Mammary epithelial cell (primary cell): ENCODE data around the gene CPAMD8.

Experiments used
- EZH2 ChIP-seq: IDR thresholded peaks from 2 replicates; pipeline ENCODE4 v1.6.1; 2012; ENCODE audit warnings: low read length, inconsistent platforms, borderline replicate concordance
- TF ChIP-seq, protein P1 (sequence below), 2 donors: IDR thresholded peaks in 1 of 2; conservative IDR thresholded peaks in 1 of 2; 2 replicates each; pipeline ENCODE4 v1.5.1; 2011 to 2012; ENCODE audit warnings: inconsistent platforms in 2 of 2, low read length in 2 of 2, mild to moderate bottlenecking in 2 of 2, control low read depth in 1 of 2, low read depth in 1 of 2; ENCODE audit not compliant: insufficient read depth in 1 of 2; ENCODE audit errors: extremely low read depth in 1 of 2

DNA sequence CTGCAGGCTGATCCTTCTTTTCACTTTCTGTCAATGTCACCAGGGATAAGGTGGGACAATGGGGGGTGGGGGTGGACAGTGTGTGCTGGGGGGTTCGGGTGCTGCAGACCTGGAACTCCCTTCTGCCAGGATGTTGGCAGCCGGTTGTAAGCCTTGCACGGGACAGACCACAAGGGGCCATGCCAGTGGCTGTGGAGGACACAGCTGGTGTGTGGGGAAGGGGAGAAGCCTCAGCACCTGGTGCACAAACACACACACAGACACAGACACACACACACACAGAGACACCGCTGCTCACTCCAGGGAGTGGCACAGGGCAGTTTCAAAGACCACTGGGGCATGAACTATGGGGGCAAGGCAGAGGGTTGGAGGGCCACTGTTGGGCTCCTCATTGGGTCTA is 134.2 kb downstream of the CPAMD8 start:
- TF ChIP-seq EZH2, result no peak
- TF ChIP-seq, protein P1, sequence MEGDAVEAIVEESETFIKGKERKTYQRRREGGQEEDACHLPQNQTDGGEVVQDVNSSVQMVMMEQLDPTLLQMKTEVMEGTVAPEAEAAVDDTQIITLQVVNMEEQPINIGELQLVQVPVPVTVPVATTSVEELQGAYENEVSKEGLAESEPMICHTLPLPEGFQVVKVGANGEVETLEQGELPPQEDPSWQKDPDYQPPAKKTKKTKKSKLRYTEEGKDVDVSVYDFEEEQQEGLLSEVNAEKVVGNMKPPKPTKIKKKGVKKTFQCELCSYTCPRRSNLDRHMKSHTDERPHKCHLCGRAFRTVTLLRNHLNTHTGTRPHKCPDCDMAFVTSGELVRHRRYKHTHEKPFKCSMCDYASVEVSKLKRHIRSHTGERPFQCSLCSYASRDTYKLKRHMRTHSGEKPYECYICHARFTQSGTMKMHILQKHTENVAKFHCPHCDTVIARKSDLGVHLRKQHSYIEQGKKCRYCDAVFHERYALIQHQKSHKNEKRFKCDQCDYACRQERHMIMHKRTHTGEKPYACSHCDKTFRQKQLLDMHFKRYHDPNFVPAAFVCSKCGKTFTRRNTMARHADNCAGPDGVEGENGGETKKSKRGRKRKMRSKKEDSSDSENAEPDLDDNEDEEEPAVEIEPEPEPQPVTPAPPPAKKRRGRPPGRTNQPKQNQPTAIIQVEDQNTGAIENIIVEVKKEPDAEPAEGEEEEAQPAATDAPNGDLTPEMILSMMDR (conservative IDR thresholded peaks at IDR 0.05 in 1 of 2, IDR thresholded peaks at IDR 0.05 in 1 of 2; ENCODE audit: extremely low read depth in 1 of 2, insufficient read depth in 1 of 2, low read depth in 1 of 2, low read length in 2 of 2), result no peak
